Fibroblast of pulmonary artery (primary cell): ENCODE measurements around the gene KRT8.

Experiments used
- DNase-seq: peaks from one replicate; pipeline ENCODE4 v3.0.0-alpha.2; 2010; ENCODE audit warnings: low read depth
- H3K4me3 ChIP-seq: replicated peaks from 2 replicates; pipeline ENCODE4 v1.5.1; 2011; ENCODE audit warnings: low read depth, mild to moderate bottlenecking, control low read depth, low read length, moderate library complexity
- TF ChIP-seq, protein P1 (sequence below): IDR thresholded peaks from 2 replicates; pipeline ENCODE4 v1.5.1; 2011; ENCODE audit warnings: mild to moderate bottlenecking, control low read depth, low read length, inconsistent platforms; ENCODE audit errors: missing control alignments

The KRT8 gene

GRCh38 chr12:52917800-52918199 lies 12.9 kb upstream of the KRT8 start:
- H3K4me3 ChIP-seq: no peak overlapping the region
- TF ChIP-seq, protein P1, sequence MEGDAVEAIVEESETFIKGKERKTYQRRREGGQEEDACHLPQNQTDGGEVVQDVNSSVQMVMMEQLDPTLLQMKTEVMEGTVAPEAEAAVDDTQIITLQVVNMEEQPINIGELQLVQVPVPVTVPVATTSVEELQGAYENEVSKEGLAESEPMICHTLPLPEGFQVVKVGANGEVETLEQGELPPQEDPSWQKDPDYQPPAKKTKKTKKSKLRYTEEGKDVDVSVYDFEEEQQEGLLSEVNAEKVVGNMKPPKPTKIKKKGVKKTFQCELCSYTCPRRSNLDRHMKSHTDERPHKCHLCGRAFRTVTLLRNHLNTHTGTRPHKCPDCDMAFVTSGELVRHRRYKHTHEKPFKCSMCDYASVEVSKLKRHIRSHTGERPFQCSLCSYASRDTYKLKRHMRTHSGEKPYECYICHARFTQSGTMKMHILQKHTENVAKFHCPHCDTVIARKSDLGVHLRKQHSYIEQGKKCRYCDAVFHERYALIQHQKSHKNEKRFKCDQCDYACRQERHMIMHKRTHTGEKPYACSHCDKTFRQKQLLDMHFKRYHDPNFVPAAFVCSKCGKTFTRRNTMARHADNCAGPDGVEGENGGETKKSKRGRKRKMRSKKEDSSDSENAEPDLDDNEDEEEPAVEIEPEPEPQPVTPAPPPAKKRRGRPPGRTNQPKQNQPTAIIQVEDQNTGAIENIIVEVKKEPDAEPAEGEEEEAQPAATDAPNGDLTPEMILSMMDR: no peak

GRCh38 chr12:52916216-52916615 lies 11.3 kb upstream of the KRT8 start:
- H3K4me3 ChIP-seq: no peak overlapping the region
- TF ChIP-seq, protein P1: no peak
- DNase-seq: no peak

More at GRCh38 chr12:52917800-52918199, 12.9 kb upstream of the KRT8 start:
- no peak for DNase-seq

DNA sequence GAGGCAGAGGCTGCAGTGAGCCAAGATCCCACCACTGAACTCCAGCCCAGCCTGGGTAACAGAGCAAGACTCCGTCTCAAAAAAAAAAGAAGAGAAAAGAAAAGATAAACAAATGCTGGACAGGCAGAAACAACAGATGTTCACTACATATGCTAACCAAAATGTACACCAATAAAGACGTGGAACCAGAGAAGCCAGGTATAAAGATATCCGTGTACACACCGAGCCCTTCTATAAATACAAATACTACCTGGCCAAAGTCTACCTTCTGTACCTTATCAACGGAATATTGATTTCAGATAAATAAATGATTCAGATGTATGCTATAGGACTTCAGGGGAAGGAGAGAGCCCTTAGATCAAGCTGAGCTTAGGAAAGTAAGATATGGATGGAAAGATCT lies 10.8 kb upstream of the KRT8 start:
- no peak for DNase-seq
- TF ChIP-seq, protein P1: no peak
- no peak overlapping the region for H3K4me3 ChIP-seq

DNA sequence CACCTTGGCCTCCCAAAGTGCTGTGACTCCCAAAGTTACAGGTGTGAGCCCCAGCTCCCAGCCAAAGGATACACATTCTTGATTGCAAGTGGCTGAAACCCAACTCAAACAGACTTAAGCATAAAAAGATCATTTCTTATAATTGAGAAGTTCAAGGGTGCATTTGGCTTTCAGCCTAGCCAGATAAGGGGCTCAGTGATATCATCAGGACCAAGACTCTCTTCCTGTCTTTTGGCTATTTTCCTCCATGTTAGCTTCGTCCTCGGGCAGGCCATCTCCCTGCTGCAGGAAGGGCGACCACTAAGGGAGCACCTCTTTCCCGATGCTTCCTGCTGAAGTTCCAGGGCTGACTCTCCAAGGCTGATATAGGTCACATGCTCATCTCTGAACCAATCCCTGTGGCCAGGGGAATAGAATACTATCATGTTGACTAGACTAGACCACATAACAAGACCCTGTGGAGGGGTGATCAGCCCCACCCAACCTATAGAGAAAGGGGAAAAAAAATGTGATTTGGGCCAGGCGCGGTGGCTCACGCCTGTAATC lies 9.8 kb upstream of the KRT8 start:
- H3K4me3 ChIP-seq: no peak overlapping the region
- no peak for DNase-seq
- TF ChIP-seq, protein P1: no peak

- no peak for DNase-seq
- H3K4me3 ChIP-seq: no peak overlapping the region
- TF ChIP-seq, protein P1: no peak
Observed at GRCh38 chr12:52913431-52913821, 8.6 kb upstream of the KRT8 start.

GRCh38 chr12:52912711-52913430 lies 8.0 kb upstream of the KRT8 start:
- DNase-seq: no peak
- TF ChIP-seq, protein P1: no peak
- no peak overlapping the region for H3K4me3 ChIP-seq

DNA sequence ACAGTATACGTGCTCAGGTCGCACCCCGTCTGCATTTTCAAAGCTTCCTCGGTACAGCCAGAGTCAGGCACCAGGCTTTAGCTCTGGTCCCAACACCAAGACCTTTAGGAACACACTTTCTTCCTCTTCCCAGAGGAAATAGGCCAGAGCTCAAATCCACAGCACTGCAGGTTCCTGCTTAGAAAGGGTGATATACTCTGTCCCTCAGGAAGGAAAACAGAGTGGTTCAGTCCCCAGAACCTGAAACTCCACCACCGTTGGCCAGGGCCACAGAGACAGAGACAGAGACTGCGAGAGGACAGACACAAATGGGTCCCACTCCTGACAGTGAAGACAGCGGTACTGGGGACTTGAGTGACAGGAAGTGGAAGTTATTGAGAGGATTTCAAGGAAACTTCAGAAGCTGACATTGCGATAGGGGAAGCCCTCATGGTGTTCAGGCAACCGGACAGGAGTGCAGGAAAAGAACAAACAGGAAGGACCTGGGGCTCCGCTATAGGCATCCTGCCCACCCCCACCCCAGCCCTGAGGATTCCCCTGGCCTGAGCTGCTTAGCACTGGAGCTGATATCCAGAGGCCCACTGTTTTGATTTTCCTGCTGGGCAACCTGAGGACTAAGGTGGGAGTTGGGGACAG lies 5.5 kb upstream of the KRT8 start:
- no peak overlapping the region for H3K4me3 ChIP-seq
- no peak for DNase-seq
- TF ChIP-seq, protein P1: no peak
